Ascending aorta (tissue), 2 donors: Measurements from ENCODE around the gene TMEM63C. TPM values are rescaled to one million over a fixed set of nuclear protein-coding genes. Genes with fewer than 3 reads are reported as not detected.

Source experiments
- DNase-seq, 2 donors: peaks; one replicate each; pipeline ENCODE4 v3.0.0-alpha.2; 2019; ENCODE audit warnings: low spot score in 2 of 2
- H3K27ac ChIP-seq, 2 donors: fragments of 200-600 bp; sonication (generic); one replicate each; pipeline ENCODE4 v1.5.1; 2016 to 2017; ENCODE audit warnings: mild to moderate bottlenecking in 1 of 2
- H3K27me3 ChIP-seq: fragments of 200-600 bp; sonication (generic); one replicate; pipeline ENCODE4 v1.5.1; 2017
- H3K36me3 ChIP-seq, 2 donors: fragments of 200-600 bp; sonication (generic); one replicate each; pipeline ENCODE4 v1.5.1; 2016
- H3K4me1 ChIP-seq, 2 donors: fragments of 200-600 bp; sonication (generic); one replicate each; pipeline ENCODE4 v1.5.1; 2016 to 2017; ENCODE audit warnings: mild to moderate bottlenecking in 1 of 2
- H3K4me3 ChIP-seq, 2 donors: fragments of 200-600 bp; sonication (generic); one replicate each; pipeline ENCODE4 v1.5.1; 2016 to 2017; ENCODE audit warnings: mild to moderate bottlenecking in 1 of 2
- H3K9me3 ChIP-seq, 2 donors: fragments of 200-600 bp; sonication (generic); one replicate each; pipeline ENCODE4 v1.5.1; 2016
- CTCF ChIP-seq, 3 experiments: fragments of 200-600 bp in 2 of 3; fragments of 450-650 bp in 1 of 3; sonication (generic) in 2 of 3; IDR thresholded peaks; one replicate each; pipeline ENCODE4 v1.5.1; 2016 to 2019; ENCODE audit warnings: antibody characterized with exemption in 3 of 3, mild to moderate bottlenecking in 1 of 3, moderate library complexity in 1 of 3
- intact Hi-C: fragments of 100-400 bp; cut with DNase I; formaldehyde crosslinking; loops from one replicate; pipeline ENCODE4 v1.15.1; 2023
- total RNA-seq: library from RNA; depleted of rRNA; stranded (reverse); fragments of >200 nt; gene quantifications from one replicate; pipeline ENCODE4 v1.1.0, GENCODE V29; 2016

TMEM63C gene
- total RNA-seq, 1 donor from 2014 or later = 0.11 TPM

- DNase-seq = no peak
- TF ChIP-seq CTCF (IDR thresholded peaks at IDR 0.05) = no peak
- H3K9me3 ChIP-seq = no peaks in the 10 kb centered on the region
- no peaks in the 10 kb centered on the region for H3K27me3 ChIP-seq
- H3K36me3 ChIP-seq = no peaks in the 10 kb centered on the region
- H3K27ac ChIP-seq = no peak overlapping the region
- intact Hi-C loops = no loop called here
- H3K4me3 ChIP-seq = no peak overlapping the region
- H3K4me1 ChIP-seq = no peaks in the 10 kb centered on the region
Measured at GRCh38 chr14:77238356-77238755, 56.8 kb downstream of the TMEM63C start.

- intact Hi-C loops = no loop called here
- no peaks in the 10 kb centered on the region for H3K9me3 ChIP-seq
- no peaks in the 10 kb centered on the region for H3K27me3 ChIP-seq
- DNase-seq = no peak
- no peak for TF ChIP-seq CTCF (IDR thresholded peaks at IDR 0.05)
- H3K27ac ChIP-seq = no peak overlapping the region
- H3K4me3 ChIP-seq = no peak overlapping the region
- no peaks in the 10 kb centered on the region for H3K36me3 ChIP-seq
- H3K4me1 ChIP-seq = no peaks in the 10 kb centered on the region
Measured at GRCh38 chr14:77238996-77239395, 57.4 kb downstream of the TMEM63C start.

- intact Hi-C loops = no loop called here
- Histone ChIP-seq H3K27me3 (no peaks in the 10 kb centered on the region), H3K4me3 (no peak overlapping the region), H3K27ac (no peak overlapping the region), H3K9me3 (no peaks in the 10 kb centered on the region), H3K4me1 (no peaks in the 10 kb centered on the region), H3K36me3 (no peaks in the 10 kb centered on the region)
- TF ChIP-seq CTCF (IDR thresholded peaks at IDR 0.05) = no peak
- DNase-seq = no peak
Measured at GRCh38 chr14:77239412-77239811, 57.8 kb downstream of the TMEM63C start.

- H3K4me1 ChIP-seq = no peaks in the 10 kb centered on the region
- intact Hi-C loops = no loop called here
Measured at GRCh38 chr14:77240336-77240915, 58.8 kb downstream of the TMEM63C start.

GRCh38 chr14:77241955-77242354 is 60.4 kb downstream of the TMEM63C start:
- Histone ChIP-seq H3K4me1 (no peaks in the 10 kb centered on the region), H3K27me3 (no peaks in the 10 kb centered on the region), H3K9me3 (no peaks in the 10 kb centered on the region), H3K36me3 (no peaks in the 10 kb centered on the region), H3K4me3 (no peak overlapping the region), H3K27ac (no peak overlapping the region)
- TF ChIP-seq CTCF (IDR thresholded peaks at IDR 0.05) = no peak
- intact Hi-C loops = no loop called here
- DNase-seq = no peak

More at GRCh38 chr14:77240336-77240915, 58.8 kb downstream of the TMEM63C start:
- no peak for TF ChIP-seq CTCF (IDR thresholded peaks at IDR 0.05)
- Histone ChIP-seq H3K36me3 (no peaks in the 10 kb centered on the region), H3K4me3 (no peak overlapping the region), H3K9me3 (no peaks in the 10 kb centered on the region), H3K27me3 (no peaks in the 10 kb centered on the region), H3K27ac (no peak overlapping the region)
- no peak for DNase-seq

- no peaks in the 10 kb centered on the region for H3K9me3 ChIP-seq
- H3K27ac ChIP-seq = no peak overlapping the region
- H3K4me3 ChIP-seq = no peak overlapping the region
- no peaks in the 10 kb centered on the region for H3K4me1 ChIP-seq
- intact Hi-C loops = no loop called here
- H3K36me3 ChIP-seq = no peaks in the 10 kb centered on the region
- DNase-seq = no peak
- H3K27me3 ChIP-seq = no peaks in the 10 kb centered on the region
- no peak for TF ChIP-seq CTCF (IDR thresholded peaks at IDR 0.05)
Measured at GRCh38 chr14:77242752-77243151, 61.2 kb downstream of the TMEM63C start.
